Panc1 (cell line): Measurements from ENCODE around the gene TRIM54.

ENCODE experiments used
- CTCF ChIP-seq: fragments of 450-650 bp; IDR thresholded peaks from 2 replicates; pipeline ENCODE4 v1.5.1; 2017; ENCODE audit warnings: mild to moderate bottlenecking
- POLR2AphosphoS5 ChIP-seq: IDR thresholded peaks from 2 replicates; pipeline ENCODE4 v1.6.1; 2012; ENCODE audit warnings: mild to moderate bottlenecking, low read depth, low read length, moderate library complexity
- REST ChIP-seq, 2 experiments: IDR thresholded peaks; 2 replicates each; pipeline ENCODE4 v1.6.1; 2011 to 2012; ENCODE audit warnings: low read depth in 2 of 2, control low read depth in 1 of 2, low read length in 1 of 2, mild to moderate bottlenecking in 1 of 2, moderate library complexity in 1 of 2; ENCODE audit not compliant: insufficient read depth in 1 of 2
- SIN3A ChIP-seq: IDR thresholded peaks from 2 replicates; pipeline ENCODE4 v1.6.1; 2012; ENCODE audit warnings: low read depth, mild to moderate bottlenecking, low read length, moderate library complexity, borderline replicate concordance; ENCODE audit not compliant: insufficient read depth
- TCF7L2 ChIP-seq: IDR thresholded peaks from 2 replicates; pipeline ENCODE4 v1.6.1; 2011; ENCODE audit warnings: mild to moderate bottlenecking, low read depth, low read length, inconsistent platforms

GRCh38 chr2:27247893-27248292, 34.3 kb upstream of the TRIM54 start:
- TF ChIP-seq CTCF, result no peak
- no peak for TF ChIP-seq POLR2AphosphoS5
- no peak for TF ChIP-seq REST (IDR thresholded peaks at IDR 0.05; ENCODE audit: insufficient read depth in 1 of 2, low read depth in 2 of 2, low read length in 1 of 2)
- no peak for TF ChIP-seq TCF7L2
- no peak for TF ChIP-seq SIN3A
